ACHN (cell line): ENCODE data around the gene RBCK1.

Experiments
- DNase-seq: peaks from one replicate; pipeline ENCODE4 v3.0.0-alpha.2; 2015
- in situ Hi-C: cut with HindIII; loops from 2 replicates; pipeline ENCODE4 v1.10.0; 2017; ENCODE audit warnings: low sequenced_read_pairs, low pct_ligation_motif_present, low pct_unique_long_range_greater_than_20kb

The RBCK1 gene

GRCh38 chr20:431012-431904 is 23.2 kb downstream of the RBCK1 start:
- in situ Hi-C loops: no loop called here

GRCh38 chr20:432208-432607 is 24.1 kb downstream of the RBCK1 start:
- no peak for DNase-seq
- in situ Hi-C loops: no loop called here

More at GRCh38 chr20:431012-431904, 23.2 kb downstream of the RBCK1 start:
- DNase-seq: peak; percentile 83

- no peak for DNase-seq
- in situ Hi-C loops: no loop called here
Observed at GRCh38 chr20:432677-433299, 24.7 kb downstream of the RBCK1 start.

- in situ Hi-C loops: no loop called here
- peak; percentile 74 for DNase-seq
Observed at GRCh38 chr20:433300-433975, 25.3 kb downstream of the RBCK1 start.

GRCh38 chr20:434221-434620 is 26.1 kb downstream of the RBCK1 start:
- in situ Hi-C loops: no loop called here
- DNase-seq: no peak

GRCh38 chr20:434661-435419 is 26.7 kb downstream of the RBCK1 start:
- in situ Hi-C loops: no loop called here
- no peak for DNase-seq

- in situ Hi-C loops: no loop called here
- DNase-seq: no peak
Observed at GRCh38 chr20:435558-435957, 27.5 kb downstream of the RBCK1 start.

GRCh38 chr20:436476-436875 is 28.4 kb downstream of the RBCK1 start:
- in situ Hi-C loops: no loop called here
- DNase-seq: no peak

- no peak for DNase-seq
- in situ Hi-C loops: no loop called here
Observed at GRCh38 chr20:437787-438486, 29.8 kb downstream of the RBCK1 start.

GRCh38 chr20:438571-439469 is 30.7 kb downstream of the RBCK1 start:
- in situ Hi-C loops: no loop called here
- DNase-seq: no peak

GRCh38 chr20:440148-440547 is 32.0 kb downstream of the RBCK1 start:
- in situ Hi-C loops: no loop called here
- no peak for DNase-seq

GRCh38 chr20:440636-441035 is 32.5 kb downstream of the RBCK1 start:
- in situ Hi-C loops: no loop called here
- no peak for DNase-seq

- DNase-seq: no peak
- in situ Hi-C loops: no loop called here
Observed at GRCh38 chr20:443223-443775, 35.2 kb downstream of the RBCK1 start.

- in situ Hi-C loops: no loop called here
- DNase-seq: no peak
Observed at GRCh38 chr20:444117-444516, 36.0 kb downstream of the RBCK1 start.

GRCh38 chr20:444862-445426 is 36.8 kb downstream of the RBCK1 start:
- no peak for DNase-seq
- in situ Hi-C loops: no loop called here

- in situ Hi-C loops: no loop called here
- DNase-seq: no peak
Observed at GRCh38 chr20:445514-446336, 37.6 kb downstream of the RBCK1 start.
